Measurements from ENCODE around the gene SPATA9. TPM values are rescaled to one million over a fixed set of nuclear protein-coding genes. Genes with fewer than 3 reads are reported as not detected.

SPATA9 gene
- total RNA-seq, 1 donor from 2014 or later, result 1.0 TPM

- H3K9me3 Mint-ChIP-seq, result peaks cover 8% of the 10 kb centered on the region
- H3K4me1 Mint-ChIP-seq, result no peaks in the 10 kb centered on the region
- no peak overlapping the region for H3K4me3 Mint-ChIP-seq
- DNase-seq (ENCODE audit: low read depth, low spot score), result no peak
- TF ChIP-seq, protein P1, sequence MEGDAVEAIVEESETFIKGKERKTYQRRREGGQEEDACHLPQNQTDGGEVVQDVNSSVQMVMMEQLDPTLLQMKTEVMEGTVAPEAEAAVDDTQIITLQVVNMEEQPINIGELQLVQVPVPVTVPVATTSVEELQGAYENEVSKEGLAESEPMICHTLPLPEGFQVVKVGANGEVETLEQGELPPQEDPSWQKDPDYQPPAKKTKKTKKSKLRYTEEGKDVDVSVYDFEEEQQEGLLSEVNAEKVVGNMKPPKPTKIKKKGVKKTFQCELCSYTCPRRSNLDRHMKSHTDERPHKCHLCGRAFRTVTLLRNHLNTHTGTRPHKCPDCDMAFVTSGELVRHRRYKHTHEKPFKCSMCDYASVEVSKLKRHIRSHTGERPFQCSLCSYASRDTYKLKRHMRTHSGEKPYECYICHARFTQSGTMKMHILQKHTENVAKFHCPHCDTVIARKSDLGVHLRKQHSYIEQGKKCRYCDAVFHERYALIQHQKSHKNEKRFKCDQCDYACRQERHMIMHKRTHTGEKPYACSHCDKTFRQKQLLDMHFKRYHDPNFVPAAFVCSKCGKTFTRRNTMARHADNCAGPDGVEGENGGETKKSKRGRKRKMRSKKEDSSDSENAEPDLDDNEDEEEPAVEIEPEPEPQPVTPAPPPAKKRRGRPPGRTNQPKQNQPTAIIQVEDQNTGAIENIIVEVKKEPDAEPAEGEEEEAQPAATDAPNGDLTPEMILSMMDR (conservative IDR thresholded peaks at IDR 0.05), result no peak
- peaks cover 5% of the 10 kb centered on the region for H3K36me3 Mint-ChIP-seq (ENCODE audit: low read depth)
- no peak overlapping the region for H3K27ac Mint-ChIP-seq (ENCODE audit: unreplicated experiment)
- no peaks in the 10 kb centered on the region for H3K27me3 Mint-ChIP-seq (ENCODE audit: low read depth)
Measured at GRCh38 chr5:95610546-95610945, 72.2 kb downstream of the SPATA9 start.

GRCh38 chr5:95609711-95610110 lies 73.1 kb downstream of the SPATA9 start:
- no peak overlapping the region for H3K4me3 Mint-ChIP-seq
- H3K27me3 Mint-ChIP-seq (ENCODE audit: low read depth), result no peaks in the 10 kb centered on the region
- DNase-seq (ENCODE audit: low read depth, low spot score), result no peak
- H3K4me1 Mint-ChIP-seq, result no peaks in the 10 kb centered on the region
- H3K9me3 Mint-ChIP-seq, result peaks cover 8% of the 10 kb centered on the region
- TF ChIP-seq, protein P1 (conservative IDR thresholded peaks at IDR 0.05), result no peak
- H3K27ac Mint-ChIP-seq (ENCODE audit: unreplicated experiment), result no peak overlapping the region
- peaks cover 5% of the 10 kb centered on the region for H3K36me3 Mint-ChIP-seq (ENCODE audit: low read depth)

Other genes with a start within 250 kb of the SPATA9 start
- gene SKIC3, start 128.0 kb downstream of the SPATA9 start, total RNA-seq, result 77.0 and 79.3 TPM in 2 replicates
- 7.8 and 8.9 TPM in 2 replicates for gene ARSK, start 127.9 kb downstream of the SPATA9 start, total RNA-seq
- 0.14 TPM in 1 of 2 replicates, not detected in the other for gene GPR150, start 62.9 kb downstream of the SPATA9 start, total RNA-seq
- 3.1 and 3.4 TPM in 2 replicates for gene RFESD, start 36.2 kb downstream of the SPATA9 start, total RNA-seq
- gene RHOBTB3, start 48.3 kb upstream of the SPATA9 start, total RNA-seq, result 62.6 and 66.9 TPM in 2 replicates
- gene GLRX, start 139.7 kb upstream of the SPATA9 start, total RNA-seq, result 10.3 and 10.4 TPM in 2 replicates